GM08714 (cell line): ENCODE measurements around the gene ZBTB7C.

ENCODE experiments used
- H3K4me3 ChIP-seq: fragments of 200-500 bp; sonication (Bioruptor generic); 2 replicates; pipeline ENCODE4 v1.5.1; 2014; ENCODE audit warnings: mild to moderate bottlenecking, low read length, inconsistent platforms
- ZNF274 ChIP-seq: IDR thresholded peaks from 2 replicates; pipeline ENCODE4 v1.6.1; 2012; ENCODE audit warnings: mild to moderate bottlenecking, low read depth, low read length

ZBTB7C gene

DNA sequence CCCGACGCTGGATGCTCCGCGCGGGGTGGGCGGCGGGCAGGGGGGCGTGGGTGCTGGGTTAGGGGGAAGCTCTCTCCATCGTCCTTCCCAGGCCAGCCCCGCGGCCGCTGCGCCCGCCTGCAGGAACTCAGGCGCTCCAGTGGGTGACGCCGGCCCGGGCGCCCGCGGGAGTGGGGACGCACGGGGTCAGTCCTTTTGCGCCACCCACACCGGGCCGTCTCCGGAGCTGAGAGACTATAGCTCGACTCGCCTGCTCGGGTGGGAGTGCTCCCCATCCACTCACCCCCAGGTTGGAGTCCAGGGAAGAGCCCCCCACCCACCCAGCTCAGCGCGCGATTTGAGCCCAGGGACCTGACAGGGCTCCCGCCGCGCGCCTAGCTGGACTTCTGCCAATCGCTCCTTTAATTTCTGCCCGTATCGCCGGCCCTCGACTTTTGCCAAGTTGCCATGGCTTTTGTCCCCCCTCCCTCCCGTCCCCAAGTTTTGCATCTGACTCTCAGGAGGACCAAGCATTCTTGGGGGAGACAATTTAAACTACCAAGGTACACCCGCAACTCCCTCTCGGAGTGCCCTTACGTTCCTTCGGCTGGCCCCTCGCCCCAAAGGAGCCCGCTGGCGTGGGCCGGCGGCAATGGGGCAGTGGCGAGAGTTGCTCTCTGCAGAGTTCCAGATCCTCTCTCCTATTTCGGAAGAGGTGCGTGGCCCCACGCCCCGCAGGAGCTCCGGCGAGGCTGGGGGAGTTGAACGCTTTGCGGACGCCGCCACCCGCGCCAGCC, 272.9 kb downstream of the ZBTB7C start:
- no peak overlapping the region for H3K4me3 ChIP-seq
- TF ChIP-seq ZNF274: no peak

- H3K4me3 ChIP-seq: no peak overlapping the region
- no peak for TF ChIP-seq ZNF274
Measured at GRCh38 chr18:48135436-48135966, 273.7 kb downstream of the ZBTB7C start.

GRCh38 chr18:48134609-48135008, 274.6 kb downstream of the ZBTB7C start:
- TF ChIP-seq ZNF274: no peak
- no peak overlapping the region for H3K4me3 ChIP-seq

- H3K4me3 ChIP-seq: no peak overlapping the region
- no peak for TF ChIP-seq ZNF274
Measured at GRCh38 chr18:48133671-48134251, 275.4 kb downstream of the ZBTB7C start.

DNA sequence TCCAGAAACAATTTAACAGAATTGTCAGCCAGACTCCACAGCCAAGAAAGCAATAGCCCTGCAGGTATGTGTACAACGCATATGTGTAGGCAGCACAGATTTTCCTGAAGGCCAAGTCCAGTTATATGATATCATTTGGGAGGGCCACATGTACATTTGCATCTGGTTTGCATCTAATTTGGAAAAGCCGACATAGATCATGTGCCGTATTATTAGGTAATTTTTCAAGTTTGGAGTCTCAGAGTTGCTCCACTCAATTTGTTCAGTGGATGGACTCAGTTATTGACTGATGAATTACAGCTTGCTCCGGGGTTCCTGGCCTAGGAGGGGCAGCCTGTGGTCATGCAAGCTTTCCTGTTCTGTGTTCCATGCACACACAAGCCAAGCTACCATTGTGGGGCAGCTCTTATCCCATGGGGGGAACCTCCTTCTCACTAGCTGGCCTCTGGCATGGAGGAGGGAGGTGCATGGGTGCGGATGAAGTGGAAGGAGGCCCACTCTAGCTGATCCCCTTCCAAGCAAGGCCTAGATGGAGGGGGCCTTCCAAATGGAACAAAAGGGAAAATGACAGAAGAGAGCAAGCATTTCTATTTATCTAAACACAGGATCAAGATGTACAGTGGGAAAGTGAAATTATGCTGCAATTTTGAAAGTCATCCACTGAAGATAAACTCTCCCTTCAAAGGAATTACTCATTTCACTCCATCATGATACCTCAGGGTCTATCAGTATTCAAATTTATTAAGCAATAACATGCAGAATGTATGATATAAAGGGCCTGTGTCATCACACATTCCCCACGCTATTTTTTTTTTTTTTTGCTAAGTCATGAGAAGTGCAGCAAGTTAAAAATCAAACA, 276.2 kb downstream of the ZBTB7C start:
- no peak overlapping the region for H3K4me3 ChIP-seq
- TF ChIP-seq ZNF274: no peak

DNA sequence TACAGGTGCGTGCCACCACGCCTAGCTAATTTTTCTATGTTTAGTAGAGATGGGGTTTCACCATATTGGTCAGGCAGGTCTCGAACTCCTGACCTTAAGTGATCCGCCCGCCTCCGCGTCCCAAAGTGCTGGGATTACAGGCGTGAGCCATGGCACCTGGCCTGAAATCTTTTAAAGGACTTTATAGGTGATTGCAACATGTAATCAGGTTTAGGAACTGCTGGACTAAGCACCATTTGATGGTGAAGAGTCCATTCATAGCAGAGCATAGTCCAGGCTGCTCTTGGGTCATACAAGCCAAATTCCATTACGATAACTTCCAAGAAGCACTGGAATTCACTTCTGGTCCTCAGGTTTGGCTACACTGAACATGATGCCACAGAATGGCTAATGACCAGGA, 278.1 kb downstream of the ZBTB7C start:
- no peak overlapping the region for H3K4me3 ChIP-seq
- TF ChIP-seq ZNF274: no peak

- TF ChIP-seq ZNF274: no peak
- no peak overlapping the region for H3K4me3 ChIP-seq
Measured at GRCh38 chr18:48129621-48130082, 279.5 kb downstream of the ZBTB7C start.

DNA sequence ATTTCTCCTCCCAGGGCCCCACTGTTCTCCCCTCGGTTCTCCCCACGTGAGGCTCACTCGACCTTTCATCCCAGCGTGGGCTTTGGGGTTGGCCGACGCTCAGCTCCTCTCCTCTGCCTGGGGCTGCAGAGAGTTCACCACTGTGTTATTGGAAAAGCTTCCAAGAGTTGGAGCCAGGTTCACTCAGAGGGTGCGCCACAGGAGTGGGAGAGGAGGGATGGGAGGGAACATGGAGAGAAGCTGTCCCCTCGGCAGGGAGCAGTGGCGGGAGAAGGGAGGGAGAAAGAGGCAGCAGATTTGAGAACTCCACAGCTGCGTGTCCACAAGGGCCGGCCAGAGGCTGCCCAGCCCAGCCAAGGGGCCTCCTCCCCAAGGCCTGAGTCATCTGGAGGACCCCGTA, 281.6 kb downstream of the ZBTB7C start:
- no peak for TF ChIP-seq ZNF274

DNA sequence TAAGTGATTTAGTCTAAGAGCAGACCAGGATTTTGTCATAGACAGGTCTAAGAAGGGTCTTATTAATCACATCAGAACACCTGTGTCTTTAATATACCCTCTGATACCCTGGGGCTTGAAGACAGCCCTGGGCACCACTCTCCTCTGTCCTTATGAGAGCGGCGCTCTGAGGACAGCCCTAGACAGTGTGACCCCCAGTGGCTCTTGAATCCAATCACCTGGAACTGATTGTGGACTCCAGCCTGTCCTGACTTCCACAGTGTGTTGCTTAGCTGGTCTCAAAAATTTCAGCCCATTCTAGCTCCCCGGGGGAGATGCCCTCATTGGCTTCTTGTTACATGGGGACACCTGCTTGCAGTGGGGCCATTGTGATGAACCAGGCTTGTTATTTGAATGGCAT, 282.9 kb downstream of the ZBTB7C start:
- H3K4me3 ChIP-seq: no peak overlapping the region
- TF ChIP-seq ZNF274: no peak

More for the DNA sequence above, 281.6 kb downstream of the ZBTB7C start:
- H3K4me3 ChIP-seq: no peak overlapping the region

DNA sequence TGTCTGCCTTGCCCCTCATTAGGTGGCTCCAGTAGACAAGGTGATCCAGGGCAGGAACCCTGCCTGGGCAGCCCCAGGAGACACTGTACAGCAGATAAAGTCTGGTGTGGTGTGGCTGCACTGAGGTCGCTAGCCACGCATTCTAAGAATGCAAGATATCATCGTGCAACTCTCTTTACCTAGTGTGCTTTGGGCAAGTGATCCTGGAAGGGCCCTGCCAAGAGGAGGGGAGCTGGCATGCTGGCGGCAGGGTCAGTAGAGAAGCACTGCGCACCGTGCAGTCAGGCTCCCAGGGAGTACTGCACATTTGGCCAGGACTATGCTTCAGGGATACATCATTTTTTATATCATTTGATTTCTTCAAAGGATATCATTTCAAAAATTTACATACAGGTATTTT, 283.5 kb downstream of the ZBTB7C start:
- no peak overlapping the region for H3K4me3 ChIP-seq
- TF ChIP-seq ZNF274: no peak

- no peak for TF ChIP-seq ZNF274
- H3K4me3 ChIP-seq: no peak overlapping the region
Measured at GRCh38 chr18:48124857-48125626, 284.1 kb downstream of the ZBTB7C start.

DNA sequence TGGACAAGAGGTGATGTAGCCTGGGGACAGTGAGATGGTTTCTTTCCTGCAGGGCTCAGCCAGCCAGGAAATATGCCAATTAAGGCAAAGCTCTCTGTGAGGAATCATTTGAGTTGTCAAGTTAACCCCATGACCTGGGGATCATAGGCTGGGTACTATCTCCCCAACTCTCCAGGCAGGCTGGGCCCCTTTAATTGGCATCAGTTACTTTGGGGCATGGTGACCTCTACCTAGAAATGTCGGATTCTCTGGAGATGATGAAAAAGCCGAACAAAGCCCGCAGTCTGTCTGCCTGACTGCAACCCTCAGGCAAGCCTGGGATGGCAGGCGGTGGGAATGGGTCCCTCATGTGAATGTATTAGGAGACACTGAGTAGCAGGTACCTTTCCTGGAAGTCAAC, 285.2 kb downstream of the ZBTB7C start:
- no peak overlapping the region for H3K4me3 ChIP-seq
- no peak for TF ChIP-seq ZNF274

DNA sequence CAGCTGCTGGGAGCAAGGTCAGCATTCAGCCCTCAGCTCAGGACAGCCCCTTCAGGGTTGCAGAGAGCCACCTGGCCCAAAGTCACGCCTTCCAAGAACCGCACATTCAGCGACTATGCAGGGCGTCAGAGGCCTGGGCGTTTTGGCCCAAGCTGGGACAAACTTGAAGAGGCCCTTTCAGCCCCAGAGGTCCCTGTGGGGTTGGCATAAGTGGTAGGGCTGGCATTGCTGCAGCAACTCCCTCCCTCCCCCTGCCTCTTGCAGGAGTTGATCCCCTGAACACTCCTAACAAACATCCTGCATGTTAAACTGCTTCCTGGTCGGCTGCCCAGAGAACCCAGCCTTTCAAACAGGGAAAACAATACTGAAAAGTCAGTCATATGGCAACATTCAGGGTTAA, 285.9 kb downstream of the ZBTB7C start:
- TF ChIP-seq ZNF274: no peak
- no peak overlapping the region for H3K4me3 ChIP-seq

- H3K4me3 ChIP-seq: no peak overlapping the region
- no peak for TF ChIP-seq ZNF274
Measured at GRCh38 chr18:48122816-48123215, 286.4 kb downstream of the ZBTB7C start.

GRCh38 chr18:48122376-48122775, 286.8 kb downstream of the ZBTB7C start:
- no peak overlapping the region for H3K4me3 ChIP-seq
- TF ChIP-seq ZNF274: no peak
